HuH-7 (cell line): ENCODE results near the gene TOX4.
A peak's percentile ranks its signal among the peaks of the same experiment; 100 is the strongest.

ENCODE experiments used
- DNase-seq: peaks from one replicate; pipeline ENCODE4 v3.0.0; 2011; ENCODE audit warnings: low spot score

TOX4 gene

DNA sequence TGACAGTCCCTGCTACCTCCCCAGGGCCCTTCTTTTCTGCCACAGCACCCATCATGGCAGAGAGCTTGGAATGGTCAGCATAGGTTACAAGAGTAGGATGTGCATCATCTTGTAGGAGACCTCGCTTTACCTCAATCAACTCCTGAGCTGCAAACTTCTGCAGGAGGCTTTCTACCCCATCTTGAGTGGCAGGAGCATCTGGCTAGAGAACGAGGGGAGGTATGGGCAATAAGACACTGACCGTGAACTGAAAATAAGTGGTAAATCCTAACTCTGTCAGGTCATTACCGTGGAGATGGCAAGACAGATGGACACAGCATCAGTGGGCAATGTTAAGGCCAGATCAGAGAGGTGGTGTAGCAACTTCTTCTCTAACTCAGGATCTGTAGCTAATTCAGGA is 26.4 kb downstream of the TOX4 start:
- DNase-seq, result no peak

DNA sequence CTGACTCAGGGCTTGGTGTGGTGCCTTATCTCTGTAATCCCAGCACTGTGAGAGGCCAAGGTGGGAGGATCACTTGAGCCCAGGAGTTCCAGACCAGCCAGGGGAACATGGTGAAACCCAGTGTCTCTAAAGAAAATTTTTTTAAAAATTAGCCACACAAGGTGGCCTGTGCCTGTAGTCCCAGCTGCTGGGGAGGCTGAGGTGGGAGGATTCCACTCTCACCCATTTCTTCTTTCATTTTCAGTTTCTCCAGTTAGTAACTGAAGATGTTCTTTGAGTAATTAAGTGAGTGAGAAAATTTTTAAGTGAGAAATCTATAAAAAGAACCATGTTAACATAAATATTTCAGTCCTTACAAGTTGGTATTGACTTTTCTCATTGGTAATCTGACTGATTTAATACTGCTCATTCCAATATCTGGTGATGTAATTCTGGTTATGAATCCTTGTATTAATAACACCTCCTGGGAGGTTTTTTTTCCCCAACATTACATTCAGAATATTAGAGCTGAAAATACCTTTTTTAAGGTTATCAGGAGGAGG is 28.1 kb downstream of the TOX4 start:
- no peak for DNase-seq

DNA sequence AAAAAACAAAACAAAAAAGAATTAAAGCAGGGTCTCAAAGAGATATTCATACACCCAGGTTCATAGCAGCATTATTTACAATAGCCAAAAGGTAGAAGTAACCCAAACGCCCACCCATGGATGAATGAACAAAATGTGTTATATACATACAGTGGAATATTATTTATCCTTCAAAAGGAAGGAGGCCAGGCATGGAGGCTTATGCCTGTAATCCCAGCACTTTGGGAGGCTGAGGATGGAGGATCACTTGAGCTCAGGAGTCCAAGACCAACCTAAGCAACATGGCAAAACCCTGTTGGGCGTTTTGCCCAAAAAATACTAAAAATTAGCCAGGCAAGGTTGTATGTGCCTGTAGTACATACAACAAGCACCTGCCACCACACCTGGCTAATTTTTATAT is 29.6 kb downstream of the TOX4 start:
- no peak for DNase-seq

DNA sequence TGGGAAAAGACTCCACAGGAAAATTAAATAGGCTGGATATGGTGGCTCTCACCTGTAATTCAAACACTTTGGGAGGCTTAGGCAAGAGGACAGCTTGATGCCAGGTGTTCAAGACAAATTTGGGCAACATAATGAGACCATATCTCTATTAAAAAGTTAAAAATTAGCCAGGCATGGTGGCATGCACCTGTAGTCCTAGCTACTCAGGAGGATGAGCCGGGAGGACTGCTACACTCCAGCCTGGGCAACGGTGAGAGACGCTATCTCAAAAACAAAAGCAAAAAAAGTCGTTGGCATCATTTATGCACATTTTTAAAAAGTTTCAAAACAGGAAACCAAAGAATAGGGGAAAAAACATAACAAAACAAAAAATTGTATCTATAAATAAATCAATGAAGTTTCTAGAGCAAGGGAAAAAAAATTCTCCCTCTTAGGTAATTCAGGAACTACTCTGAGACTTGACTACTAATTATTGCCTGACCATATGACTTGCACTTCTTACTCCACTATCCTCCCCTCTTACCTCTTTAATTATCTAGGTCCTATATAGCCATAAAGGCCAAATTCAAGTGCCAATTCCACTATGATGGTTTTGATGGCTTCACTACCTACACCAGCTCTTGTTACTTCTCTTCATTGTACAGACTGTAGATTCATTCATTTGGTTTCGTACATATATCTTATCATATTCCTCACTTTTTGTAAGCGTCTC is 32.6 kb downstream of the TOX4 start:
- no peak for DNase-seq

DNA sequence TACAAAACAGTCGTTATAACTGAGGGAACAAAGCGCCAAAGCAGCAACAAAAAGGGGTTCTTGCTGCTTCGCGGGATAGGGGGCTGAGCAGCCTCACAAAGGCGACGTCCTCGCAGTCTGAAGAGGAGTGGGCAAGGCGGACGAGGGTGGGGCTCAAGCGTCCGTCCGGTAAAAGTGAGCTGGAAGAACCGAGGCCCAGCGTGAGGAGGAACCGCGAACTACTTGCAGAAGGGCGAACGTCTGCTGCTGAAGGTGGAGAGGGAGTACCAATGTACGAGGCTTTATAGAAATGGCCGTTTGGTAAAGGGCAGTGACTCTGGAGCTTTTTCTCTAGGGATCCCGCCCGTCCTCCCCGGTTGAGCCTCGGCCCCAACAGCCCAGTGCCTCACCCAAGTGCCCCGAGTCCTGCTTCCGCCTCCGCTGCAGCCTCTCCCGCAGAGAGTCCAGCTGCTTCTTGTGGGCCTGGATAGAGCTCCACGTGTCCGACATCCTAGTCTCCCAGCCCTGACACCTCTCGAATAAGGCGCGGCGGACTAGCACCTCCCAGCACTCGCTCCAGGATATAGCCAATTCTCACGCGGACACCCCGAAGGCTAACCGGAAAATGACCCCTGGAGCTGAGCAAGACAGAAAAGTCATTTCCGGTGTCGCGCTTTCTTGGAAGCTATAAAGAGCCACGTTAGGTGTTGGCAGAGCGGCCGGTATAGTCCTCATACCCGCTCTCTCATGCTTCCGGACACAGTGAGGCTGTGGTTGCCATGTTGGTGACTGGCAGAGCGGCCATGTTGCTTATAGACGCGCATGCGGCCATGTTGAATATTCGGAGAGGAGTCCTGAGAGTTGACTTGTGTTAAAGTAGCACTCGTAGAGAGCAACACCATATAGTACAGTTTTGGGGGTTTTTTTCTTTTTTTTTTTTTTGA is 34.0 kb downstream of the TOX4 start, which contains the start of gene METTL3:
METTL3 (minus strand) TSS at position 606 of the 923 bp plus-strand sequence; CDS start at position 489, 117 bp downstream.
- peak; percentile 78 for DNase-seq

DNA sequence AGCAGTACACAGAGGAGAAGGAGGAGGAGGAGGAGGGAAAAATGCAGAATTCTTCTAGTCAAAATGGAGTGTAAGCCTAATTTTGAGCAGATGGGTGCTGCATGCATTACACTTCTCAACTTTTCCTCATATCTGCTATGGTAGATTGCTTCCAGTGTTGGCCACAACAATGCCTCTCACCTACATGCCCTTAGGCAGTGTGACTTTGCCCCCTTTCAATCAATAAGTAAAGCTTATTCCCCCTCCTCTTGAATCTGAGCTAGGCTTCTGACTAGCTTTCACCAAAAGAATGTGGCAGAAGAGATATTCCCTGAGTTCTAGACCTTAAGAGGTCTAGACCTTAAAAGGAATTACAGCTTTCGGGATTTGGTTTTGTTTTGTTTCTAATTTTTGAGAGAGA is 37.3 kb downstream of the TOX4 start:
- no peak for DNase-seq

DNA sequence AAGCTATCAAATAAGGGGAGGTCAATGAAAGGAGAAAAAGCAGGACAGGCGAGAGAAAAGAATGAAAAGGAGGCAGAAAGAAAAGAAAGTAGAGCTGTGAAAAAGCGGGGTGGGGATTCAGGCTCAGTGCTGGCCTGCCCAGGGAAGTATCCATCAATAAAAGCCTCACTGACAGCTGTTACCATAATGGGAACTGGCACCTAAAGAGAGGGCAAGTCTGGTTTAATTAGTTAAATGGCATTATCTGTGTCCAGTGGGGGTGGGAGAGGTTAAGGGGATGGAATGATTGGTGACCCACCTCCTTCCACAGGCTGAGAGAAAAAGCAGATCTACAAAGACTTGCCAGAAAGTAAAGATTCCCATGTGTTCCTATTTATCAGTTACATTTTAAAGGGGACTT is 41.7 kb downstream of the TOX4 start:
- DNase-seq, result no peak

DNA sequence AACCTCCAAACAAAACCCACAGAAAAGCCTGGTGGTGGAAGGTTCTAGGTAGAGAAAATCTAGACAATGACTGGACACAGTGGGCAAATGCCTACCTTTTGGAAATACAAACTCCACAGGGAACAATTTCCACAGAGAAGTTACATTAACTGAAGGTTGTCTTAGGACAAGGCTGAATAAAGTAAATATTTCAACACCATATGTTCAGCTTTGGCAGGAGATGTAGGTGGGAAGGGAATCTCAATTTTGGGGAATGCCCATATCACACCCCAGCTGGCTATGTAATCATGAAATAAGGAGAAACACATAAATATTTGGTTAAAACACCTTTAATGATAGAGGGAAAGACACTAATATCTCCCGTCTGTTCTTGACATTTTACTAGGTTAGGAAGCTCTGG is 43.8 kb downstream of the TOX4 start:
- DNase-seq, result no peak

DNA sequence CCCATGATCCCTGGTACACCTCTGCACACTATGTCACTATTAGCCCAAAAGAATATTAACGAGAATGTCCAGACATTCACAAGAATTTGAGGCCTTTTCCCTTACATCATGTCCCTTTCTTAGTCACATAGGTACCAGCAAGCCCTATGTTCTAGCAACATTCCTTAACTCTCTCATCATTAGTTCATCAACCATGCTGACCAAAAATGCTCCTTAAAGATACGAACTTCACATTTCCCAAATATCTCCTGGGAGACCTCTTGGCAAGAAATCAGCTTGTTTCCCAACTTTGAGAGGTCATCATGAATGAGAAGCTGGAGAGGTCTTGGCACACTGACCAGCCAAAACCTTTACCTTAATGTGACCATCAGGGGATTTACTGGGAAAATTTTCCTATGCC is 44.5 kb downstream of the TOX4 start:
- DNase-seq, result no peak

DNA sequence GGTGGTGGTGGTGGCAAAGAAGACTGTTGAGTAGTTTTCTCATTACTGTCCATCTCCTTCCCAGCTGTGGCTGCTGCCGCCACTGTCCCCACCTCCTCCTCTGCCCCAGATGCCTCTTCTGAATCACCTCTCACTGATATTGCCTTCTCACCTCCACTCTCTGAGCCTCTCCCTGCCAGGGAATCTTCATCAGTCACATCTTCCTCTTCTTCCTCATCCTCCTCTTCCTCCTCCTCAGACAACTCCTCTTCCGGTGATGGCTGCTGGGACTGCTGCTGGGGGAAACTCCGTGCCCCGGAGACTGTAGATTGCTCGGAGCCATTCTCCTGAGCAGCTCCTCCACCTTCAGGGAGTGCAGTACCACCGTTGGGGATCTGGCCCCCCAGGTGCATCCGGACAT is 46.2 kb downstream of the TOX4 start:
- no peak for DNase-seq

DNA sequence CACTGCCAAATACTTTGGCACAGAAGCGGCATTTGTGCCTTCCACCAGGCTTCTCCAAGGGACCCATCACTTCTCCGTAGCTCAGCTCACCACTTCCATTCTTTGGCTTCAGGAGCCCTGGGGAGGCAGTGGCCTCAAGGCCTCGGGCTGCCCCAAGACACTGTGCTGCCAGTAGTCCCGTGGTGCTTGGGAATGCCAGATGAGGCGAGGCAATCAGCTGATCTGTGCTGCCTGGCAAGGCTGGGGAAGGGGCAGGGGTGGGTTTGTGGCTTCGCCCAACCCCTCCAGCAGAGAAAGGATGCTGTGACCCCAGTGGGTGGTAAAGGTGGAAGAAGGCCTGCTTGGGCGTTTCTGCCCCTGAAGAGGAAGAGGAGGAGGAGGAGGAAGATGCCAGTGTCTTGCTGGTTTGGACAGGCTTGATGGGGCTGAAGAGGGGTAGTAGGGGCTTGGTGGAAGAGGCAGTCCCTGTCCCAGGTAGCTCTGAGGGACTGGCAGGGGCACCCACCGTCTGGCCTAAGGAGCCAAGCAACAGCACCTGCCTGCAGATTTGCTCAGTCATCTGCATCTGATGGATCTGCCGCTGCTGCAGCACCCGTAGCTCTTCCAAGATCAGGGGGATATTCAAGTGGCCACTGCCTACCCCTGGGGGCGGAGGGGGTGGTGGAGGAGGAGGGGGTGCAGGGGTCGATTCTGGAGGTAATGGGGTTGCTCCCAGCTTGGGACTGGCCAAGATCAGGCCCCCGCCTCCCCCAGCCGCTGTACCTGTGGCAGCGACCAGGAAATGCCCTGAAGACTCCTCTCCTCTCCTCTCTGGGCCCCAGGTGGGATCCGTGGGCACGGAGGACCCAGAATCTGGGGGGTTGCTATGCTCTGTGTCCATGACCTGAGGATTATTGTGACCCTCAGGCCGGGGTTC is 47.8 kb downstream of the TOX4 start:
- no peak for DNase-seq

DNA sequence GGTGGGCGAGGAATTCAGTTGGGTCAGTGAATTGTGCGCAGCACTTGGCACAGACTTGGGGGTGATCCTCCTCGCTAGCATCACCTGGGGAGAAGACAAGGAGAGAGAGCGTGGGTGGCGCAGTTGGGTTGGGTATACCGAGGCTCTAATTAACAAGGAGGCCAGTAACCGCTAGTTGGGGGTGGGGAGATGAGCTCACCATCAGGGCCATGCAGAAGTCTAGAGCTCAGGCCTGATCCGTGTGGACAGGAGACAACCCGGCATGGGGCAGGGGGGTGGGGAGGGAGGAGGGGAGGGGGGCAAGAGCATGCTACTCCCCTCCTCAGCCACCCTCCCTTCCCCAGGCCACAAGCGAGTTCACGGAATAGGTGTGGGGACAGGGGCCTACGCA is 48.6 kb downstream of the TOX4 start:
- peak; percentile 15 for DNase-seq

DNA sequence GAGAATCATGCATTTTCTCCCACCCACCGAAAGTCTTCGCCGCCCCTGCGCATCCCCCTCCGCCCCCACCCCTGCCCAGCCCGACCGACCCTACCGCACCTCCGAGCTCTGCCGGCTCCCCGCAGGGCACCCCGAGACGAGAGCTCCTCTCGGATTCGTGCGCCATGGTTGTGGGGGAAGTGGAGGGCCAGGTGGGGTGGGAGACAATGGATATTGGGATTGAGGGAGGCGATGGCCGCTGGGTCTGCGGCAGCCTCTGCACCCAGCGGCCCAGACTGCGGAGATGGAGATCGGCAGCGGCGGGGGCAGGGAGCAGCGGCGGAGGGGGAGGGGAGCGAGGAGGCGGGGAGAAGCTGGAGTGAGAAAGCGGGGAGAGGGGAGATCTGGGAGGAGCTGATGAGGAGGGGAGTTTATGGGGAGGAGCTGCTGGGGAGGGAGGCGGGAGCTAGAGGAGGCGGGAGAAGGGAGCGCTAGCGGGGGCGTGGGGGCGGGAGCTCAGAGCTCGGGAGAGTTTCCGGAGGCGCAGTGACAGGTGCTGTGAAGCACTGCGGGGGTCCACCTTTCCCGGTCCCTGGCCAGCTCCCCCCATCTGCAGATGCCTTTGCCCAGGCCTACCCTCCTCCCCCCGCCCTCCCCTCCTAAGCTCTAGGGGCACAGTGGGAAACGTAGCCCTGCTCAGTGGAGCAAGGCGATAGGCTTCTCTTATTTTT is 49.1 kb downstream of the TOX4 start, which contains the start of gene SALL2:
SALL2 (minus strand) TSS at position 385 of the 710 bp plus-strand sequence; CDS start at position 166, 219 bp downstream.
- peak; percentile 79 for DNase-seq

DNA sequence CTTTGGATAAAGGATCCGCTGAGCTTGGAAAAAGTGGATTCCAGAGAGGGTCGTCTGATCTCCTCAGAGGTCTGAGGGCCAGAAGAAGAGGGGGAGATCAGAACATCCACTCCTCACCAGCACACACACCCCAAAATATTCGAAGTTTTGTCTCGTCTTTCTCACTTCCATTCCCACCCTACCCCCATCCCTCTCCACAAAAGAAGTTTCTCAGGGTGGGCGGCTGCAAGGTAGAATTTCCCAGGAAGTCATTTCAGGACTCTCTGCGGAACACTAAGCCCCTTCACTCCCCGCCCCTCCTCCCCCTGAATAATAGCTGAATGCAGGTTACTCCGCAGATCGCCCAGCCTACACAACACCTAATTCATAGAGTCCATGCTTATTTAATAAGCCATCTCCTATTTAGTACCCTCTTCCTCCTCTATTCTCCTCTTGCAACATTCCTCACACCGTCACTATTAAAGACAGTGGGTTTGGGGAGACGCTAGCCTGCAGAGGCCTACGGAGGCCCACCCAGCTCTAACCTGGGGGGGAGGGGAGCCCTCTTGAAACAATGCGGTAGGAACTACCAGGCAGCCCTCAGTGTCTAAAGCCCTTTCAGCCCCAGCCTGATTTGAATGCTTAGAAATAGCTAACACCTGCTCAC is 49.8 kb downstream of the TOX4 start:
- DNase-seq, result no peak

DNA sequence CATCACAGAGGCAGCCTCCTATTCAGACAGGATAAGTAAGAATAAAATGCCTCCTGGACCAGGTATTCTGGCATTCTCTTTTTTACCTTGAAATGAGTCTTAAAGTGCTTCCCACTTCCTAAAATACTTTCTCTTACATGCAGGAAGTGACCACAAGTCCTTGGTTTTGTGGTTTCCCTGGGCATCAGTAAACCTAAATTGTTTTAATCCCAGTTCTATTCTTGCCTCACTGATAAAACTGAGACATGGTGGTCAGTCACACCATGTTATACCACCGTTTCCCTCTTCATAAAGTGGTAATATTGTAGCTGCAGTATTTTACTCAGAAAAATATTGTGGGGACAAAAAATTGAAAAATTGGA is 50.3 kb downstream of the TOX4 start:
- DNase-seq, result no peak

DNA sequence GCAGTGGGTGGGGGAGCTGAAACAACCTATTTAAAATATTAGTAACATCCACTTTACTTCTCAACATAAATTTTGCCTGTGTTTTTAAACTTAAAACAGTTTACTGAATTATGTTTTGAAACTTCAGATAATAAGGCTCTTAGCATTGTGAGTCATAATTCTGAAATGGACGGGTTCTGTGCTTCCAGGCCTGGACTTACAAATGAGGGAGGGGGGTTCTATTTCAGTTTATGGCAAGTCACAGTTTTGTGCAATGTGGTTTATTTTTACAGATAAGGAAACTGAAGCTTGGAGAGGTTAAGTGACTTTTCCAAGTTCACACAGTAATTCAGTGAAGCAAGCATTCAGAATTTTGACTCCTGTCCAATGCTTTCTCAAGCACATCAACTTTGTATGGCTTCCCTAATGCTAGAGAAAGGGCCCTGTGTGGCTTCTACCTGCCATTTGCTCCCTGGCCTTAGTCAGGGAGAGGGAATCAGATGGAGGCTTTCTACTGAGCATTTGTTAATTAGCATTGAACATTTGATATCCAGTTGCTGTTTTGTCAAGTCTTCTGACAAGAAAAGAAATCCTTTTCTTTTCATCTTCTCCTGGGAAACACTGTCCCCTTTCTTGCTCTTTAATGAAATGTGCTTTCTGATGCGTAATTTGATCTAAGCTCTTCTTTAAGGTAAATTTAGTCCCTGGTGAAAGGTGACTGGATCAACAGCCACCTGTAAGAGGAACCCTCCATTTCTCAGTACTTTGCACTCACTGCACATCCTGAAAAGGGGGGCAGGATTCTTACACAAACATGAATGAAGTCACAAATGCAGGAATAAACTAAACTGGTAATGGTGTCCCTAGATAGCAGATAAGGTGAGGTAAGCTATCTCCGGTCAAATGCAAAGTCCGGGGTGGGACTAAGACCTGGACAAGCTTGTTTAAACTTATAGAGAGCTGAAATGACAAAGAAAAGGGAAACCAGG is 51.7 kb downstream of the TOX4 start:
- DNase-seq, result peak; percentile 28

DNA sequence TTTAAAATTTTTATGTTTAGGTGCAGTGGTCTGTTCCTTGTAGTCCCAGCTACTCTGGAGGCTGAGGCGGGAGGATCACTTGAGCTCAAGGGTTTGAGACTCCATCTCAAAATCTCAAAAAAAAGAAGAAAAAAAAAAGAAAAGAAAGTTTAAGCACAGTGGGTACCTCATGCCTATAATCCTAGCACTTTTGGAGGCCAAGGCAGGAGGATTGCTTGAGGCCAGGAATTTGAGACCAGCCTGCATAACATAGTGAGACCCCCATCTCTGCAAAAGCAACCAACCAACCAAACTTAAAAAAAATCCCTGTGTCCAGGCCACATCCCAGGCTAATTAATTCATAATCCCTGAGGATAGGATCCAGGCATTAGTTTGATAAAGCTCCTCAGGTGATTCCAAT is 52.5 kb downstream of the TOX4 start:
- no peak for DNase-seq

DNA sequence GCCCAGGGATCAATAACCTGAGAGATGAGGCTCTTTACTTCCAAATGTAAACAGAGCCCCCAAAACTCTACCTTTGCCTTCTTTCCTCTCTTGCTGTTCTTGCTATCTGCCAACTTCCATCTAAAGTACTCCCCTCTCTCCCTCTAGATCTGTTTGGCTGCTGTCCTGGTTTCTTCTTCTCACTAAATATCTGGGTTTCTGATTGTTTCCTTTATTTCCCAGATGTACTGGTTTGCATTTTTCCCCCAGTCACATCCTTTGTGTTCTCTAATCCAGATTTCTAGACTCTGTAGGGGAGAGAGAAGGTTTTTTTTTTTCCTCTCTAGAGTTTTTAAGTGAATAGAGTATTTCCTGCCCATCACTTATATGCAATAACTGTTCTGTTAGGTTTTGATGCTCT is 56.3 kb downstream of the TOX4 start:
- no peak for DNase-seq

DNA sequence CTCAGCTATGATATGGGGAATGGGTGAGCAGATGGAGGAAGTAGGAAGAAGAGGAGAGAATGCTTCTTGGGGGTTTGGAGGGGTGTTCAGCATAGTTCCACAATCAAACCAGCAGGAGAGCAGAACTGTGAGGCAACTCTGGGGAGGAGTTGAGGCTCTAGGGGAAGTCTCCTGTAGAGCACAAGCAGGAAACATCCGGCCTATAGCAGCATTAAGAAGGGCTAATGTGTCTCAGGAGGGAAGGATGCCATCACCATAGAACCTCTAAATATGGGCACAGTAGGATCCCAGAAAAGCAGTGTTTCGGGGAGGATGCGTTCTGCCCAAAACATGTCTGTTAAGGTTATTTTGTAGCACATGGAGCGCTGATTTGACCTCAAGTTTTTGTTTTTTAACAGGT is 57.6 kb downstream of the TOX4 start:
- no peak for DNase-seq
